Rectal smooth muscle tissue (tissue), 1 donor: ENCODE data around the gene HGFAC.

Source experiments
- H3K27ac ChIP-seq: one replicate; pipeline ENCODE4 v1.7.0; 2013; ENCODE audit warnings: low read depth, low read length, inconsistent platforms
- H3K27me3 ChIP-seq: one replicate; pipeline ENCODE4 v1.7.0; 2013; ENCODE audit warnings: low read length; ENCODE audit not compliant: control insufficient read depth, insufficient read depth
- H3K36me3 ChIP-seq: one replicate; pipeline ENCODE4 v1.7.0; 2013; ENCODE audit warnings: low read length; ENCODE audit not compliant: control insufficient read depth, insufficient read depth
- H3K4me1 ChIP-seq: one replicate; pipeline ENCODE4 v1.7.0; 2013; ENCODE audit warnings: low read length; ENCODE audit not compliant: control insufficient read depth, insufficient read depth
- H3K4me3 ChIP-seq: one replicate; pipeline ENCODE4 v1.7.0; 2013; ENCODE audit warnings: low read length
- H3K9ac ChIP-seq: one replicate; pipeline ENCODE4 v1.7.0; 2013; ENCODE audit warnings: low read length

The HGFAC gene

DNA sequence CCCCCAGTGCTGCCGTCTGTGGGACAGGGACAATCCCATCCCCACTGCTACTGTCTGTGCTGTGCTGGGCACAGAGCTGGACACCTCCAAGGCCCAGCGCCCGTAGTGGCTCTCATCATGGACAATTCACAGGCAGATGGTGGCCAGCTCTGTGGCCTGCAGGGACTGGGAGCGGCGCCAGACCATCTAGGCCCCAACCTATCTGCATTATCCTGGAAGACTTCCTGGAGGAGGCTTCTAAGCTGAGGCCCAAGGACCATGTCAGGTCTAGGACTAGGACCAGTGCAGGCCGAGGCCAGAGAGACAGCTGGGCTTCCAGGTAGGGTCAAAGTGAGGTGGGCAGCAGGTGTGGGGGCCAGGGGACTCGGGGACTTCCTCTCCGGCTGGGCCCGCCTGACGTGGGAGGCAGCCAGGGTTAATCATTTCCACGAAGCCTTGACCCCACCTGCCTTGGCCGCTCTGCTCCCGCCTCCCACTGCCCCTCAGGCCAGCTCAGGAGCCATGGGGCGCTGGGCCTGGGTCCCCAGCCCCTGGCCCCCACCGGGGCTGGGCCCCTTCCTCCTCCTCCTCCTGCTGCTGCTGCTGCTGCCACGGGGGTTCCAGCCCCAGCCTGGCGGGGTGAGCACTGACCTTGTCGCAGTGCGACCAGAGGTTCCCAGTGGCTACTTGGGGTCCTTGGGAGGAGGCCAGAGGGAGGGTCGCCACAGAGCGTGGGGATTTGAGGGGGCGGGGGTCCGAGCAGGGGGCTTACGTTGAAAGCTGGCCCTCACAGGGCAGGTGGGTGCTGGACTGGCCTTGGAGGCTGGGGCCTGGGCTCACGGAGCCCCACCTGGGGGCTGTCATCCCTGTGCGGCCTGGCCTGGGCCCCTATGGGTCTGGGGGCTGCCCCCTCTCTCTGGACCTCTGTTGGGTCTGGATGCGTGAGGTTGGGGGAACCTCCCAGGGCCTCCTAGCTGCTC is at the start of gene HGFAC:
Gene HGFAC (plus strand): TSS at position 468 of the 959 bp plus-strand sequence. CDS start 34 bp downstream, at position 502.
- H3K9ac ChIP-seq: no peak within 1 kb of the TSS
- no peak within 1 kb of the TSS for H3K27ac ChIP-seq
- H3K27me3 ChIP-seq: no peaks in the 10 kb centered on the region
- H3K4me1 ChIP-seq: no peaks in the 10 kb centered on the region
- no peak within 1 kb of the TSS for H3K4me3 ChIP-seq
- H3K36me3 ChIP-seq: no peaks in the 10 kb centered on the region

DNA sequence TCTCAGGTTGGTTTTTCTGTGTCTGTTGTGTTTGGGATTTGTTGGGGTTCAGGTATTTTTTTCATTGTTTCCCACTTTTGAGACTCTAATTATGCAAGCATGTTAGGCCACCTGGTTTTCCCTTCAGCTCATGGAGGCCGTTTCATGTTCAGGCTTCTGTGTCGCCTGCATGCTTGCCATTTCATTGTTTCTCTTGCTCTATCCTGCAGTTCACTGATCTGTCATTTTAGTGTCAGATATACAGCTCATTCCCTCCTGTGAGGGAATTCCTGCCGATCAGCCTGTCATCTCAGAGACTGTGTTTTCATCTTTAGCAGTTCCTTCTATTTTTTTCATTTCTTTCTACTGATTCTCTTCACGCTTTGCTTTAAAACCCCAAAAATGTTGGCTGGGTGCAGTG is 49.4 kb upstream of the HGFAC start:
- Histone ChIP-seq H3K4me3 (no peak overlapping the region), H3K36me3 (no peaks in the 10 kb centered on the region), H3K4me1 (peaks cover 3% of the 10 kb centered on the region), H3K9ac (no peak overlapping the region), H3K27ac (no peak overlapping the region), H3K27me3 (no peaks in the 10 kb centered on the region)

- Histone ChIP-seq H3K4me3 (no peak overlapping the region), H3K27me3 (no peaks in the 10 kb centered on the region), H3K27ac (no peak overlapping the region), H3K9ac (no peak overlapping the region), H3K4me1 (no peaks in the 10 kb centered on the region), H3K36me3 (no peaks in the 10 kb centered on the region)
These were observed 48.6 kb upstream of the HGFAC start for GRCh38 chr4:3393171-3393570.

DNA sequence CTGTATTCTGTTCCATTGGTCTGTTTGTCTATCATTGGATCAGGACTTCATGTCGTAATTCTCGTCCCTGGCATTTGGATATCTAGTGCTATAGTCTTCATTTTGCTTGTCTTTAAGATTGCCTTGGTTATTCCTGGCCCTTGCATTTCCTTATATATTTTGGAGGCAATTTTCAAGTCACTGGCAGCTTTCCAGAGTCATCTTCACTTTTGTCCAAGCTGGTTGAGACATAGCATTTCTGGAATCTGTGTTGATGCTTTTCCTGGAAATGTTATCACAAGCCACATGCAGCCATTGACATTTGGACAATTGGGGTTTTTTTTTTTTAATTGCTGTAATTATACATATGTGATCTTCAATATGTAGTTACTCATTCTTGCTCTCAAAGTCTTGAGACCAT is 45.2 kb upstream of the HGFAC start:
- no peak overlapping the region for H3K27ac ChIP-seq
- no peaks in the 10 kb centered on the region for H3K4me1 ChIP-seq
- H3K27me3 ChIP-seq: no peaks in the 10 kb centered on the region
- no peaks in the 10 kb centered on the region for H3K36me3 ChIP-seq
- no peak overlapping the region for H3K4me3 ChIP-seq
- no peak overlapping the region for H3K9ac ChIP-seq

DNA sequence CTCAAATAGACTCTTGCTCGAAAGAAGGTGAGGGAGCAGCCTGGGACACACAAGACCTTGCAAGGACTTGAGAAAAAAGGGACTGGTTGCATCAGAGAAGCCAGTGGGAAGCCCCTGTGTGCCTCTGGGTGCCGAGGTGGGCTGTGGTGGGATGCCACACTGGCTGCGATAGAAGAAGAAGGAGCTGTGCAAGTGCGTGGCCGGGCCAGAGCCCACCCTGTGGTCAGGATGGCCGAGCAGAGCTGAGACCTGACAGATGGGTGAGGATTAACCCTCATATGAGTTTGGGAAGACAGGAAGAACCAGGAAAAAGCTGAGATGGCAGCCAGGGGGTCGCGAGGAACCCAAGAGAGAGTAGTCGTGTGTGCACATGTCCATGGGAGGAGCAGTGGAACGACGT is 44.6 kb upstream of the HGFAC start:
- Histone ChIP-seq H3K4me1 (no peaks in the 10 kb centered on the region), H3K36me3 (no peaks in the 10 kb centered on the region), H3K9ac (no peak overlapping the region), H3K4me3 (no peak overlapping the region), H3K27me3 (no peaks in the 10 kb centered on the region), H3K27ac (no peak overlapping the region)

GRCh38 chr4:3399277-3400194 is 42.2 kb upstream of the HGFAC start:
- Histone ChIP-seq H3K9ac (no peak overlapping the region), H3K36me3 (no peaks in the 10 kb centered on the region), H3K27ac (no peak overlapping the region), H3K4me1 (no peaks in the 10 kb centered on the region), H3K27me3 (no peaks in the 10 kb centered on the region), H3K4me3 (no peak overlapping the region)

GRCh38 chr4:3401436-3402171 is 40.2 kb upstream of the HGFAC start:
- Histone ChIP-seq H3K9ac (no peak overlapping the region), H3K36me3 (no peaks in the 10 kb centered on the region), H3K27ac (no peak overlapping the region), H3K27me3 (no peaks in the 10 kb centered on the region), H3K4me1 (no peaks in the 10 kb centered on the region), H3K4me3 (no peak overlapping the region)

GRCh38 chr4:3402491-3403347 is 39.0 kb upstream of the HGFAC start:
- H3K27ac ChIP-seq: no peak overlapping the region
- no peak overlapping the region for H3K9ac ChIP-seq
- no peaks in the 10 kb centered on the region for H3K4me1 ChIP-seq
- no peaks in the 10 kb centered on the region for H3K27me3 ChIP-seq
- no peak overlapping the region for H3K4me3 ChIP-seq
- H3K36me3 ChIP-seq: no peaks in the 10 kb centered on the region

GRCh38 chr4:3403348-3403906 is 38.3 kb upstream of the HGFAC start:
- H3K9ac ChIP-seq: no peak overlapping the region
- H3K27ac ChIP-seq: no peak overlapping the region
- H3K4me3 ChIP-seq: no peak overlapping the region
- no peaks in the 10 kb centered on the region for H3K36me3 ChIP-seq
- H3K4me1 ChIP-seq: no peaks in the 10 kb centered on the region
- H3K27me3 ChIP-seq: no peaks in the 10 kb centered on the region

GRCh38 chr4:3404546-3404945 is 37.2 kb upstream of the HGFAC start:
- Histone ChIP-seq H3K27ac (no peak overlapping the region), H3K4me3 (no peak overlapping the region), H3K27me3 (no peaks in the 10 kb centered on the region), H3K36me3 (no peaks in the 10 kb centered on the region), H3K4me1 (no peaks in the 10 kb centered on the region), H3K9ac (no peak overlapping the region)

DNA sequence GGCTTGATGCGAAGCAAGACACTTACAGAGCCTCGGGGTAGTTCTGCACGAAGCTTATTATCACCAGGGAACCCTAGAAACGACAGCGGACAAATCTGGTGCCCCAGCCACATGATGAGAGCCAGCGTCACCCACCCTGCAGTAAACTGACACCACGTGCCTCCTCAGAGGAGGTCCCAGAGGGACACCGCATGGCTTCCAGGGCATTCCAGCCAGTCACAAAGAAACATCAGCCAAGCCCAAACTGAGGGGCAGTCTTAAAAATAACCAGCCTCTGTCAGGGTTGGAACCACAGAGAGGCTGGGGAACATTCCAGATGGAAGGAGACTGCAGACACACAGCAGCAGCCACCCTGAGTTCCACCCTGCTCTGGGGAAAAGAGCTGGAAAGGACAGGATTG is 36.6 kb upstream of the HGFAC start:
- Histone ChIP-seq H3K4me1 (no peaks in the 10 kb centered on the region), H3K27ac (no peak overlapping the region), H3K36me3 (no peaks in the 10 kb centered on the region), H3K27me3 (no peaks in the 10 kb centered on the region), H3K9ac (no peak overlapping the region), H3K4me3 (no peak overlapping the region)
